COLO829 (cell line): ENCODE data around the gene LPIN1.

Experiments
- DNase-seq: peaks from one replicate; pipeline ENCODE4 v3.0.0; 2012; ENCODE audit warnings: low spot score

LPIN1 gene

GRCh38 chr2:11786191-11786590 lies 39.8 kb downstream of the LPIN1 start:
- no peak for DNase-seq

- DNase-seq: no peak
Measured at GRCh38 chr2:11786592-11786991, 40.2 kb downstream of the LPIN1 start.

GRCh38 chr2:11787991-11788390 lies 41.6 kb downstream of the LPIN1 start:
- no peak for DNase-seq

DNA sequence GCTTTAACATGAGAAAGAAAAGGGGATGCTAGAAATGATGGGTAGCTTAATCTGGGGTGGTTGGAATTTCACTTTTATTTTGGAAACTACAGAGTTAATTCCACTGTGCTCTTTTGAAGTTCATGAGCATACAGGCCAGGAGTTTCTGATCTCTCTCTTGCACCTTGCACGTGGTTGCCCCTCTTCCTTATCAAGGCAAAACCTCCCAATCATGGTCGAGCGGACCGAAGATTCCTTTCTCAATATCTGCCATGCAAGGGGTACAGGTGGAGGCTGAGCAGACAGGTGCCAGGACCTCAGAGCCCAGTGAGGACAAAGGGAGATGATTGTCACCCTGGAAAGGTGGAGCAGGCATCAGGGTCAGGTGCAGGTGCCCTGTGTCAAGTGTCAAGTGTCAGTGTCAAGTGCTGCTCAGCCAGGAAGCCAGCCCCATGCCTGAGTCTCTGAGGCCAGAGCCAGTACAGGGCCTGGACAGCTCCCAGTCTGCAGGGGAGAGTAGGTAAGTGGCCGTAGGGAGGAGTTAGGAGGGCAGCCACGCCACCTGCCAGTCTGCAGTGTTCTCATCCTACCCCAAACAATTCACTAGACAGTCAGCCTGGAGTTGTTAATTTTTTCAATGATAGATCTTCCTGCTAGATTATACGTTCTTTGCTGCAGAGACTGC lies 42.2 kb downstream of the LPIN1 start:
- no peak for DNase-seq

GRCh38 chr2:11789243-11789642 lies 42.8 kb downstream of the LPIN1 start:
- no peak for DNase-seq

GRCh38 chr2:11790228-11790627 lies 43.8 kb downstream of the LPIN1 start:
- no peak for DNase-seq

GRCh38 chr2:11795590-11795989 lies 49.2 kb downstream of the LPIN1 start:
- no peak for DNase-seq

GRCh38 chr2:11796190-11797171 lies 50.0 kb downstream of the LPIN1 start:
- no peak for DNase-seq

DNA sequence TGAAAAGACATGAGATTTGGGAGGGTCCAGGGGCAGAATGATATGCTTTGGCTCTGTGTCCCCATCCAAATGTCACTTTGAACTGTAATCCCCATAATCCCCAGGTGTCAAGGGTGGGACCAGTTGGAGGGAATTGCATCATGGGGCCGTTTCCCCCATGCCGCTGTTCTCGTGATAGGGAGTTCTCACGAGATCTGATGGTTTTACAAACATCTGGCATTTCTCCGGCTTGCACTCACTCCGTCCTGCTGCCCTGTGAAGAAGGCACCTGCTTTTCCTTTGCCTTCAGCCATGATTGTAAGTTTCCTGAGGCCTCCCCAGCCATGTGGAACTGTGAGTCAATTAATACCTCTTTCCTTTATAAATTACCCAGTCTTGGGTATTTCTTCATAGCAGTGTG lies 51.4 kb downstream of the LPIN1 start:
- no peak for DNase-seq

DNA sequence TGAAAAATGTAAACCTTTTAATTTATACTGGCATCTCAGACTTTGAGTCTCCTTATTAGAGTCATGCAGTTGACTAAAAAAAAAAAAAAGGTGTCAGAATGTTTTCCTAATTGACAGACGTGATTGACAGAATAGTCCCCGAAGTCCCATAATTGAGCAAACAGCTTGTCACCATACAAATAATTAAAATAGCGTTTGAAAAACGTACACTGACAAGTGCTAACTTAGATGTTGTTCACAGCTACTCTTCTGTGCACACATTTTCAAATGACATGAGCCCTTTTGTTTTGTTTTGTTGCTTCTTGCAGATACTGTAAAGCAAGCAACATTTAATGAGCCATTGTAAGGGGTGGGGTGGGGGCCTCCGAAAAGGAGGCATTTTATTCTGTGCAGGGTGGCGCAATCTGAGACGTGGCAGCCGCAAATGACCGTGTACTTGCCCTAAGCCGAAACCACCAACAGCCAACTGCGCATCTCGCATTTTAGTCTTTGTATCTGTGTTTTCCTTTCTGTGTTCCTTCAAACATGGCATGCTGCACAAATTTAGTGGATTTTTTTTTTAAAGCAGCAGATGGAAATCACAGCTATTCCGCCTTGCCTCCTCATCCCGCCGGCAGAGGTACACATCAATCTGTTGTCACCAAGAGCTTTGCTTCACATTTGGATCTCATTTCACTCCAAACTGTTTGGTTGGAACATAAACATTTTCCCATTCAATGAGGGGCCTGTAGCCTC lies 52.4 kb downstream of the LPIN1 start:
- DNase-seq: no peak

DNA sequence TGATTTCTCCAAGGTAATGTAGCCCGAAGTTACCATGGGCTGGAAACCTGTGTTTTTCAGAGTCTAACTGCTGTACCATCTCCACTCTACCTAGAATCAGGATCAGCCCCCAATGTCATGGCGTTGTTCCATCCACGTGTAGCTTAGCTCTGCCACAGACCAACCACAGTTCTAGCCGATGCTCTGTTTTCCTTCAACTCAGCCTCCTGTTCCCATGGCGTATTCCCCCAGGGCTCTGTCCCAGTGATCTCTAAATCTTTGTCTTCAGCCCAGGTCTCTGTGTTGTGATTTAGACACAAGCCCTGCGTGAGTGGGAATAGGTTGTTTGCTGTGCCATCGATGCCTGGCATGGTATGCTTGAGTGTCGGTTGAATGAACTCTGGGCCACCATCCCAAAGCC lies 53.4 kb downstream of the LPIN1 start:
- DNase-seq: no peak

DNA sequence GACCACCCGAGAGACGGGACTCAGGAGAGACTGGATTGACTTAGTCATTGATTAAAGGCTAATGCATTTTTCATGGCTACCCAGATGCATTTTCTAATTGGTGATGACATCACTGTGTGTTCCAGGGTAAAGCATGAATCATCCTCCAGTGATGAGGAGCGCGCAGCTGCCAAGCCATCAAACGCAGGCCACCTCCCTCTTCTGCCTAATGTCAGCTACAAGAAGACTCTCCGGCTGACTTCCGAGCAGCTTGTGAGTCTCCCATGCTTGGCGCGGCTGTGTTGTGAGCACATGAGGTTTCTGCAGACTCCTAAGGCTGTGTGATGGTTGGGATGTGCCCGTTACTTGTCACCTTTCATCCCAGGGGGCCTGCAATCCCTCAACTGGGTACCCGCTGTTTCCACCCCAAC lies 56.4 kb downstream of the LPIN1 start:
- no peak for DNase-seq

GRCh38 chr2:11805024-11805423 lies 58.6 kb downstream of the LPIN1 start:
- no peak for DNase-seq

- DNase-seq: no peak
Measured at GRCh38 chr2:11805920-11806319, 59.5 kb downstream of the LPIN1 start.

GRCh38 chr2:11807156-11808015 lies 61.0 kb downstream of the LPIN1 start:
- DNase-seq: no peak

DNA sequence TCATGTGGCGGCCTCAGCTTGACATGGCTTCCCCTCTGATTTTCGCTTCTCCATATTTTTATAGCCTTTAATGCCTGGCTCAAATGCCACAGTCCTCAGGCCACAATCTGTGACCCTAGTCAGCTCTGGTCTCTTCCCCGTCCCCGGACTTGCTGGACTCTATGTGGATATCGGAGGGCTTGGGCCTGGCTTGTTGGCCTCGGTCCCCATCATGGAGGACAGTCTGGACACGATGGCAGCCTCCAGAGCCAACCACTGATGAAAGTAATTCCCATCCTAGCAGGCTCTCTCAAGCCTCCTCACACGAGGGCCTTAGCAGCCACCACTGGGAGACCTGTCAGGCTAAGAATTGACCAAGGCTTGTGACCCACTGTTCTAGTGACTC lies 61.6 kb downstream of the LPIN1 start:
- DNase-seq: no peak

DNA sequence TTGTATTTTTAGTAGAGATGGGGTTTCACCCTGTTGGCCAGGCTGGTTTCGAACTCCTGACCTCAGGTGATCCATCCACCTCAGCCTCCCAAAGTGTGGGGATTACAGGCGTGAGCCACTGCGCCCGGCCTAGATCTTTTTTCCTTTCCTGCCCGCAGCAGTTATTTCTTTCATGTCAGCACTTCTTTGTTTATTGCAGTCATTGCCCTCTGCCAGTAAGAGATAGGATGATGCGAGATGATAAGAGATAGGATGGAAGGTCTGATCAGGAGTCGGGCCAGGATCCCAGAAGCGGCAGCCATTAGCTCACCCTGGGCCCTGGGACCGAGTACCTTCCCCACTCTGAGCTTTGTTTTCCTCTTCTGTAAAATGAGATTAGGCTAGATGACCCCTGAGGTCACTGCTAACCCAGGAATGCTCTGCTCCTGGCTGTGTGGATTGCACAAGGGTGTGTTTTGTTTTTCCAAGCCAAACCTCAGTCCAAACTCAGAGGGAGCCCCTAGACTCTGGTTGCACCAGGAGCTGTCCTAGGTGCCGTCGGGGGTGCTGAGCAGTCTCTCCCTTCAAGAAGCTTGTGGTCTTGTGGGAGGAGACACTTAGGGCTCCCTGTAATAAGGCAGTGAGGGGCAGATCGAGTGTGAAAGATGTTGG lies 63.3 kb downstream of the LPIN1 start:
- no peak for DNase-seq

DNA sequence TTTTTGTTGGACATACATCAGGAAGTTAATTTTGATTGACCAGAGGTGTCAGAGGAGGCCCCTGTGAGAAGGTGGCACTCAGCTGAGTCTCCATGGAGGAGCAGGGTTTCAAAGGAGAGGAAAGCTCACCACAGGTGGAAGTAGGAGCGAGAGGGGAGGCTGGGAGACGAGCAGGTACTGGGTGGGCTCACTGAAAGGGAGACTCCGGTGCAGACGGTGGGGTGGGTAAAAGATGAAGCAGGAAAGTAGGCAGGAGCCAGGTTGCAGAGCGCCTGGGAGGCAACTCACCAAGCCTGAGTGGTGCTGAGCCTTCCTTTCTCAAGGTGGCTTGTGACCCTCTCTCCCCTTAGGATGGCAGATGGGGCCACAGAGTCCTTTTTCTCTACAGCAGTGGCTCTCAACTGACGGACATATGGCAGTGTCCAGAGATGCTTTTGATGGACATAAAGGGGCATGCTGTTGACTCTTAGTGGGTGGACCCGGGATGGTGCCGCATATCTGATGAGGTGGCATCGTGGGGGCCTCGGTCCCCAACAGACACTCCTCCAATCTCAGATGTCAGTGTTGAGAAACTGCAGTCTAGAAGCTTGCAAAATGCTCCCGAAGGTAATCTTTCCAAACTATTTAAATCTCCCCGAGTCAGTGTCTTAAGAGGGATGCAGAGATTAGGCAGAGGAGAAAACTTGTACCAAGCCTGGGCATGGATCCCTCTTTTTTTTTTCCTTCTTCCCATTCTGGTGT lies 64.0 kb downstream of the LPIN1 start:
- DNase-seq: no peak

DNA sequence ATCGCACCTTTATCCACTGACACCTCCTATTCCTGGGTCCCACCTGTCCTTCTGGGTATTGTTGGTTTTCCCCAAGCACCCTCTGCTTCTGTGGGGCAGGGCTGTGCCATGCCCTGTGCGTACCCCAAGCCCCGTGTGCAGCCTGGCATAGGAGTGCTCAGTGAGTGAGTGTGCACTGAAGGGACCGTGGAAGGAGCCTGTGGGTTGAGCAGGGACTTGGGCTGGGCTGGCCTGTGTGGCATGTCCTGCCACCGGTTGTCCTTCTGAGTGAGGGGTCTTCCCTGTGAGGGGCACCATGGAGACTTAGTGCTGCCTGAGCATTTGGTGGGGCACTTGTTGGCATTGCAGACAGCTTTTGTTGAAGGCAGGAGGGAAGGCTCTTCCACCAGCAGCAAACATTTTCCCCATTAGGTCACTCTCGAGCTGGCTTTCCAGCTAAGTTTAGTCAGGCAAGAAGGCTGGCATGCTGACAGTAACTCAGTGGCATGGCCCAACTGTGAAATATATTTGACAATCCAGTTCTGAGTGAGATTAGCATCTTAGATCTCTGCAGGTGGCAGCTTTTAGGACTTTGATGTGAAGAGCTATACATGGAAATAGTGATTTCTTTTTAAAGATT lies 64.7 kb downstream of the LPIN1 start:
- DNase-seq: no peak
